Endothelial cell of umbilical vein (primary cell): ENCODE data around the gene CDK7. TPM values are rescaled to one million over a fixed set of nuclear protein-coding genes. Genes with fewer than 3 reads are reported as not detected.

Experiments used
- BruUV-seq: library from RNA; stranded (reverse); fragments of 400-500 nt; replicated peaks from 2 replicates; lab custom pipeline; 2021; lab: Mats Ljungman, UMichigan
- CTCF ChIA-PET: fragments of 300-600, 350-600 bp; sonication (Branson Sonifier 250); formaldehyde crosslinking; loops from one replicate; lab custom pipeline; 2021; ENCODE audit warnings: antibody characterized with exemption, inconsistent platforms; lab: Charles Lee
- POLR2A ChIA-PET: fragments of 300-600, 350-600 bp; sonication (Branson Sonifier 250); formaldehyde crosslinking; loops from one replicate; lab custom pipeline; 2021; ENCODE audit warnings: antibody characterized with exemption, inconsistent platforms; lab: Charles Lee
- DNase-seq: peaks from one replicate; pipeline ENCODE4 v3.0.0-alpha.2; 2011; ENCODE audit warnings: low read depth, low spot score
- FAIRE-seq: peaks from 2 replicates; lab custom pipeline; 2011; peaks lifted over from hg19 to GRCh38; lab: Jason Lieb, UNC
- H2AFZ ChIP-seq: 2 replicates; pipeline ENCODE4 v1.6.0; 2012; ENCODE audit warnings: low read depth, low read length, control low read depth, inconsistent platforms
- H3K27ac ChIP-seq: 2 replicates; pipeline ENCODE4 v1.5.1; 2011; ENCODE audit warnings: low read depth, mild to moderate bottlenecking, control low read depth, low read length, moderate library complexity; ENCODE audit not compliant: insufficient read depth
- H3K27me3 ChIP-seq, 2 experiments: 2 replicates each; pipeline versions ENCODE4 v1.6.0 to v1.6.1; 2011; ENCODE audit warnings: low read length in 2 of 2, mixed read lengths in 1 of 2; ENCODE audit not compliant: control insufficient read depth in 2 of 2, insufficient read depth in 2 of 2
- H3K36me3 ChIP-seq, 2 experiments: 2 replicates in 1 of 2; 3 replicates in 1 of 2; pipeline ENCODE4 v1.5.1; 2011; ENCODE audit warnings: low read length in 2 of 2, mild to moderate bottlenecking in 1 of 2, moderate library complexity in 1 of 2; ENCODE audit not compliant: control insufficient read depth in 2 of 2, insufficient read depth in 2 of 2; ENCODE audit errors: extremely low read depth in 1 of 2
- H3K4me1 ChIP-seq: 3 replicates; pipeline ENCODE4 v1.5.1; 2011; ENCODE audit warnings: mild to moderate bottlenecking, low read length; ENCODE audit not compliant: control insufficient read depth, insufficient read depth; ENCODE audit errors: extremely low read depth
- H3K4me2 ChIP-seq: 2 replicates; pipeline ENCODE4 v1.6.1; 2011; ENCODE audit warnings: low read length, control low read depth, mixed read lengths; ENCODE audit not compliant: insufficient read depth
- H3K4me3 ChIP-seq, 3 experiments: fragments of 200-600 bp in 1 of 3; sonication (generic), shearing (Covaris generic) in 1 of 3; replicated peaks in 1 of 3; 2 replicates each; pipeline ENCODE4 v1.5.1; 2011 to 2016; ENCODE audit warnings: control low read depth in 3 of 3, low read length in 3 of 3, mild to moderate bottlenecking in 2 of 3, inconsistent platforms in 1 of 3, low read depth in 1 of 3, moderate library complexity in 1 of 3; ENCODE audit not compliant: insufficient read depth in 1 of 3
- H3K79me2 ChIP-seq: 2 replicates; pipeline ENCODE4 v1.6.0; 2012; ENCODE audit warnings: low read length, inconsistent platforms; ENCODE audit not compliant: control insufficient read depth, insufficient read depth
- H3K9ac ChIP-seq: replicated peaks from 2 replicates; pipeline ENCODE3; 2011; ENCODE audit warnings: low read length, control low read depth; ENCODE audit not compliant: insufficient read depth; ENCODE audit errors: extremely low read depth
- H3K9me1 ChIP-seq: replicated peaks from 3 replicates; pipeline ENCODE4 v1.6.0; 2011; ENCODE audit warnings: mild to moderate bottlenecking, low read length; ENCODE audit not compliant: control insufficient read depth, insufficient read depth; ENCODE audit errors: extremely low read depth
- H3K9me3 ChIP-seq: replicated peaks from 2 replicates; pipeline ENCODE4 v1.5.1; 2012; ENCODE audit warnings: low read length, inconsistent platforms; ENCODE audit not compliant: control insufficient read depth, insufficient read depth
- H4K20me1 ChIP-seq: replicated peaks from 2 replicates; pipeline ENCODE3; 2011; ENCODE audit warnings: mild to moderate bottlenecking, low read length; ENCODE audit not compliant: control insufficient read depth, insufficient read depth; ENCODE audit errors: extremely low read depth
- CTCF ChIP-seq, 2 donors: IDR thresholded peaks; 1 replicate in 1 of 2; 2 replicates in 1 of 2; pipeline ENCODE4 v1.5.1; 2011; ENCODE audit warnings: low read length in 2 of 2, mild to moderate bottlenecking in 2 of 2, moderate library complexity in 2 of 2, control low read depth in 1 of 2, inconsistent platforms in 1 of 2, low read depth in 1 of 2; ENCODE audit not compliant: insufficient read depth in 1 of 2; ENCODE audit errors: extremely low read depth in 1 of 2
- EZH2 ChIP-seq: IDR thresholded peaks from 2 replicates; pipeline ENCODE4 v1.6.1; 2012; ENCODE audit warnings: borderline replicate concordance, low read depth, mild to moderate bottlenecking, moderate library complexity, low read length, inconsistent platforms; ENCODE audit not compliant: severe bottlenecking
- FOS ChIP-seq: IDR thresholded peaks from 2 replicates; pipeline ENCODE4 v1.6.1; 2011; ENCODE audit warnings: mild to moderate bottlenecking, low read length, moderate library complexity, borderline replicate concordance; ENCODE audit not compliant: insufficient read depth
- GATA2 ChIP-seq: IDR thresholded peaks from 2 replicates; pipeline ENCODE4 v1.7.0; 2011; ENCODE audit warnings: low read depth, mild to moderate bottlenecking, moderate library complexity, mixed read lengths, low read length; ENCODE audit not compliant: insufficient read length, insufficient read depth
- JUN ChIP-seq: IDR thresholded peaks from 2 replicates; pipeline ENCODE4 v1.6.1; 2011; ENCODE audit warnings: borderline replicate concordance, low read depth; ENCODE audit not compliant: insufficient read length, insufficient read depth
- MAX ChIP-seq: IDR thresholded peaks from 2 replicates; pipeline ENCODE4 v1.6.1; 2011; ENCODE audit not compliant: insufficient read depth, insufficient read length
- MYC ChIP-seq: IDR thresholded peaks from one replicate; pipeline ENCODE4 v1.6.1; 2011; ENCODE audit warnings: mild to moderate bottlenecking, low read depth, low read length
- POLR2AphosphoS5 ChIP-seq: IDR thresholded peaks from 2 replicates; pipeline ENCODE4 v1.6.1; 2012; ENCODE audit warnings: low read depth, mild to moderate bottlenecking, control low read depth, low read length, moderate library complexity; ENCODE audit not compliant: insufficient read depth
- dilution Hi-C: fragments of 300-500 bp; cut with MboI; formaldehyde crosslinking; loops from one replicate; pipeline ENCODE4 v1.15.0; 2019; ENCODE audit warnings: low sequenced_read_pairs; ENCODE audit not compliant: extremely low pct_ligation_motif_present
- intact Hi-C: fragments of 100-400 bp; cut with micrococcal nuclease; formaldehyde crosslinking; loops from one replicate; pipeline ENCODE4 v1.10.0; 2022
- polyA plus RNA-seq, 4 experiments: library from polyadenylated mRNA; depleted of rRNA in 3 of 4; stranded (reverse) in 3 of 4; unstranded in 1 of 4; fragments of >200 nt; gene quantifications; 2 replicates each; pipeline versions ENCODE4 v1.2.1 to v1.2.3, GENCODE V29; 2011 to 2012; ENCODE audit warnings: missing spikeins in 1 of 4
- total RNA-seq: library from RNA; stranded (reverse); gene quantifications from 2 replicates; pipeline ENCODE4 v1.2.3, GENCODE V29; 2021

Gene CDK7
- total and polyA plus RNA-seq, 2 donors (not counting 3 experiments of a cell fraction or from before 2014, with no cell fraction given): 24.6 to 38.1 TPM

- no TSS peak for BruUV-seq
- no peak overlapping the region for H2AFZ ChIP-seq
- H3K4me3 ChIP-seq: no peak overlapping the region
- dilution Hi-C loops (no loop called here), intact Hi-C loops (no loop called here)
- H3K27me3 ChIP-seq: no peaks in the 10 kb centered on the region
- ChIA-PET CTCF (no interaction called here), POLR2A (no interaction called here)
- no peak for TF ChIP-seq FOS
- no peak for TF ChIP-seq POLR2AphosphoS5
- DNase-seq (no peak), FAIRE-seq (no peak)
- no peak overlapping the region for H3K27ac ChIP-seq
- no peaks in the 10 kb centered on the region for H3K9me1 ChIP-seq
- H3K4me1 ChIP-seq: no peaks in the 10 kb centered on the region
- no peak overlapping the region for H3K9ac ChIP-seq
- H4K20me1 ChIP-seq: no peaks in the 10 kb centered on the region
- H3K79me2 ChIP-seq: peaks cover 87% of the 10 kb centered on the region
- H3K4me2 ChIP-seq: no peak overlapping the region
- H3K9me3 ChIP-seq: no peaks in the 10 kb centered on the region
- no peaks in the 10 kb centered on the region for H3K36me3 ChIP-seq
Observed at GRCh38 chr5:69248019-69248418, 13.3 kb downstream of the CDK7 start.

- Histone ChIP-seq H2AFZ (no peak overlapping the region), H3K27ac (no peak overlapping the region), H3K9me1 (no peaks in the 10 kb centered on the region), H3K9me3 (no peaks in the 10 kb centered on the region), H3K4me1 (no peaks in the 10 kb centered on the region), H3K4me2 (no peak overlapping the region), H3K9ac (no peak overlapping the region), H3K4me3 (no peak overlapping the region), H3K27me3 (no peaks in the 10 kb centered on the region), H4K20me1 (no peaks in the 10 kb centered on the region), H3K36me3 (no peaks in the 10 kb centered on the region), H3K79me2 (peaks cover 63% of the 10 kb centered on the region)
- no TSS peak for BruUV-seq
- CTCF ChIA-PET: no interaction called here
- POLR2A ChIA-PET: no interaction called here
- FAIRE-seq: no peak
- no peak for DNase-seq
- TF ChIP-seq JUN: no peak
- no peak for TF ChIP-seq POLR2AphosphoS5
- no peak for TF ChIP-seq CTCF (IDR thresholded peaks at IDR 0.05; ENCODE audit: extremely low read depth in 1 of 2, insufficient read depth in 1 of 2, low read depth in 1 of 2, low read length in 2 of 2)
- TF ChIP-seq GATA2: no peak
- no peak for TF ChIP-seq EZH2
- TF ChIP-seq MYC: no peak
- no peak for TF ChIP-seq MAX
- TF ChIP-seq FOS: no peak
- intact Hi-C loops (no loop called here), dilution Hi-C loops (no loop called here)
Observed at GRCh38 chr5:69250593-69250992, 15.9 kb downstream of the CDK7 start.
